IMR-90 (cell line): ENCODE measurements around the gene CLK4. TPM values are rescaled to one million over a fixed set of nuclear protein-coding genes. Genes with fewer than 3 reads are reported as not detected.

Experiments used
- ATAC-seq: fragments of 200-7000 bp; cut with Tn5 transposase; 2 replicates; pipeline ENCODE4 v1.9.1; 2020; ENCODE audit warnings: low read depth, mild to moderate bottlenecking, moderate library complexity
- BruUV-seq: library from RNA; stranded (reverse); fragments of 400-500 nt; replicated peaks from 2 replicates; lab custom pipeline; 2021; lab: Mats Ljungman, UMichigan
- CTCF ChIA-PET: fragments of 300-600 bp; formaldehyde crosslinking; extraction: SDS; loops from one replicate; lab custom pipeline; 2021; ENCODE audit warnings: antibody characterized with exemption; lab: Yijun Ruan, JAX
- POLR2A ChIA-PET: fragments of 300-600 bp; sonication (Branson Sonifier 250); formaldehyde crosslinking; loops from one replicate; lab custom pipeline; 2022; ENCODE audit warnings: antibody characterized with exemption; ENCODE audit not compliant: unreplicated experiment; lab: Charles Lee
- DNase-seq: peaks from one replicate; pipeline ENCODE4 v3.0.0; 2013
- H2AFZ ChIP-seq: replicated peaks from 2 replicates; pipeline ENCODE3; 2013; ENCODE audit warnings: low read length, mild to moderate bottlenecking; ENCODE audit not compliant: poor library complexity
- H2AK5ac ChIP-seq: 2 replicates; pipeline ENCODE4 v1.6.1; 2013; ENCODE audit warnings: low read depth, low read length, inconsistent platforms
- H2AK9ac ChIP-seq: replicated peaks from 2 replicates; pipeline ENCODE3; 2013; ENCODE audit warnings: mild to moderate bottlenecking, low read depth, low read length, moderate library complexity; ENCODE audit not compliant: poor library complexity
- H2BK120ac ChIP-seq: 2 replicates; pipeline ENCODE4 v1.6.1; 2013; ENCODE audit warnings: low read depth, low read length, inconsistent platforms
- H2BK15ac ChIP-seq: 3 replicates; pipeline ENCODE4 v1.6.1; 2013; ENCODE audit warnings: low read depth, low read length, inconsistent platforms
- H2BK20ac ChIP-seq: 2 replicates; pipeline ENCODE4 v1.6.1; 2013; ENCODE audit warnings: low read depth, mild to moderate bottlenecking, inconsistent platforms, low read length, moderate library complexity
- H2BK5ac ChIP-seq: 2 replicates; pipeline ENCODE4 v1.6.1; 2013; ENCODE audit warnings: mild to moderate bottlenecking, low read depth, low read length, inconsistent platforms; ENCODE audit not compliant: poor library complexity, severe bottlenecking
- H3K14ac ChIP-seq: replicated peaks from 2 replicates; pipeline ENCODE4 v1.6.1; 2013; ENCODE audit warnings: low read depth, low read length, inconsistent platforms
- H3K18ac ChIP-seq: 2 replicates; pipeline ENCODE4 v1.6.1; 2013; ENCODE audit warnings: low read depth, low read length, control low read depth
- H3K23ac ChIP-seq: 2 replicates; pipeline ENCODE4 v1.6.1; 2013; ENCODE audit warnings: low read depth, low read length, inconsistent platforms
- H3K27ac ChIP-seq: 2 replicates; pipeline ENCODE4 v1.5.1; 2013; ENCODE audit warnings: mild to moderate bottlenecking, control low read depth, low read length; ENCODE audit not compliant: insufficient read depth
- H3K27me3 ChIP-seq: 2 replicates; pipeline ENCODE4 v1.6.1; 2013; ENCODE audit warnings: low read length; ENCODE audit not compliant: control insufficient read depth, insufficient read depth
- H3K36me3 ChIP-seq: 2 replicates; pipeline ENCODE4 v1.6.1; 2013; ENCODE audit warnings: low read length, mixed read lengths; ENCODE audit not compliant: control insufficient read depth, insufficient read depth
- H3K4ac ChIP-seq: 2 replicates; pipeline ENCODE4 v1.6.1; 2013; ENCODE audit warnings: low read depth, low read length, inconsistent platforms
- H3K4me1 ChIP-seq: 2 replicates; pipeline ENCODE4 v1.6.1; 2013; ENCODE audit warnings: low read length, mixed read lengths; ENCODE audit not compliant: control insufficient read depth, insufficient read depth
- H3K4me2 ChIP-seq: 2 replicates; pipeline ENCODE4 v1.6.1; 2013; ENCODE audit warnings: low read depth, mild to moderate bottlenecking, control low read depth, low read length, moderate library complexity
- H3K4me3 ChIP-seq: 2 replicates; pipeline ENCODE4 v1.5.1; 2013; ENCODE audit warnings: low read depth, mild to moderate bottlenecking, control low read depth, low read length, moderate library complexity; ENCODE audit not compliant: insufficient read depth
- H3K56ac ChIP-seq: 2 replicates; pipeline ENCODE4 v1.6.1; 2013; ENCODE audit warnings: low read length, inconsistent platforms; ENCODE audit not compliant: insufficient read depth; ENCODE audit errors: extremely low read depth
- H3K79me1 ChIP-seq, 2 experiments: 2 replicates each; pipeline ENCODE4 v1.6.1; 2013; ENCODE audit warnings: low read length in 2 of 2, inconsistent platforms in 1 of 2, low read depth in 1 of 2
- H3K9ac ChIP-seq: 2 replicates; pipeline ENCODE4 v1.6.1; 2013; ENCODE audit warnings: low read depth, low read length, control low read depth
- H3K9me1 ChIP-seq: 2 replicates; pipeline ENCODE4 v1.6.1; 2013; ENCODE audit warnings: low read length, inconsistent platforms; ENCODE audit not compliant: insufficient read depth
- H3K9me3 ChIP-seq: 2 replicates; pipeline ENCODE4 v1.6.1; 2013; ENCODE audit warnings: low read length; ENCODE audit not compliant: control insufficient read depth, insufficient read depth
- H4K20me1 ChIP-seq: 2 replicates; pipeline ENCODE4 v1.6.1; 2013; ENCODE audit warnings: low read length, inconsistent platforms; ENCODE audit not compliant: insufficient read depth
- H4K5ac ChIP-seq: 2 replicates; pipeline ENCODE4 v1.6.1; 2013; ENCODE audit warnings: mild to moderate bottlenecking, low read depth, low read length, control low read depth
- H4K8ac ChIP-seq, 2 experiments: 2 replicates each; pipeline ENCODE4 v1.6.1; 2013; ENCODE audit warnings: low read depth in 2 of 2, low read length in 2 of 2, control low read depth in 1 of 2, inconsistent platforms in 1 of 2
- H4K91ac ChIP-seq: 2 replicates; pipeline ENCODE4 v1.6.1; 2013; ENCODE audit warnings: low read depth, low read length, inconsistent platforms; ENCODE audit not compliant: insufficient read depth
- BHLHE40 ChIP-seq: fragments of 150-350 bp; IDR thresholded peaks from 2 replicates; pipeline ENCODE4 v1.6.1; 2016; ENCODE audit warnings: mild to moderate bottlenecking, low read depth, low read length
- CEBPB ChIP-seq: IDR thresholded peaks from 2 replicates; pipeline ENCODE4 v1.6.1; 2012; ENCODE audit warnings: low read depth, low read length, improper control_type of control experiment
- CHD1 ChIP-seq: IDR thresholded peaks from 2 replicates; pipeline ENCODE4 v1.6.1; 2012; ENCODE audit warnings: low read depth, low read length, improper control_type of control experiment
- ELK1 ChIP-seq: fragments of 150-350 bp; IDR thresholded peaks from 2 replicates; pipeline ENCODE4 v1.6.1; 2016; ENCODE audit warnings: low read depth, mild to moderate bottlenecking, low read length, moderate library complexity, borderline replicate concordance
- MAFK ChIP-seq: IDR thresholded peaks from 2 replicates; pipeline ENCODE4 v1.6.1; 2012; ENCODE audit warnings: low read depth, low read length, improper control_type of control experiment
- MAZ ChIP-seq: IDR thresholded peaks from 2 replicates; pipeline ENCODE4 v1.6.1; 2012; ENCODE audit warnings: low read depth, mild to moderate bottlenecking, low read length, improper control_type of control experiment, moderate library complexity, borderline replicate concordance
- MXI1 ChIP-seq: IDR thresholded peaks from 2 replicates; pipeline ENCODE4 v1.6.1; 2012; ENCODE audit warnings: low read depth, mild to moderate bottlenecking, low read length, moderate library complexity, borderline replicate concordance
- NFE2L2 ChIP-seq: fragments of 150-350 bp; IDR thresholded peaks from 2 replicates; pipeline ENCODE4 v1.6.1; 2016; ENCODE audit warnings: low read depth, mild to moderate bottlenecking, low read length
- POLR2A ChIP-seq: IDR thresholded peaks from 2 replicates; pipeline ENCODE4 v1.6.1; 2012; ENCODE audit warnings: mild to moderate bottlenecking, low read depth, low read length
- RCOR1 ChIP-seq: IDR thresholded peaks from 2 replicates; pipeline ENCODE4 v1.6.1; 2012; ENCODE audit warnings: mild to moderate bottlenecking, low read length, improper control_type of control experiment; ENCODE audit not compliant: insufficient replicate concordance
- RFX5 ChIP-seq: IDR thresholded peaks from 2 replicates; pipeline ENCODE4 v1.8.0; 2012; ENCODE audit warnings: low read depth, mild to moderate bottlenecking, low read length, moderate library complexity
- SMC3 ChIP-seq: fragments of 150-350 bp; IDR thresholded peaks from 2 replicates; pipeline ENCODE4 v1.6.1; 2016; ENCODE audit warnings: low read depth, mild to moderate bottlenecking, antibody characterized with exemption, low read length, moderate library complexity
- WGBS, 2 experiments: methylation state at CpG; one replicate each; pipeline versions ENCODE4 v1.1.5 to v1.1.7; 2013; ENCODE audit warnings: missing lambda C conversion rate in 2 of 2; ENCODE audit not compliant: insufficient read length in 1 of 2; ENCODE audit errors: extremely low coverage in 2 of 2; 5-methylcytosine and 5-hydroxymethylcytosine counted together
- dilution Hi-C: fragments of 300-500 bp; cut with HindIII; formaldehyde crosslinking; loops from one replicate; pipeline ENCODE4 v1.14.3; 2018; ENCODE audit warnings: low sequenced_read_pairs; ENCODE audit not compliant: unreplicated experiment
- in situ Hi-C: fragments of 300-500 bp; cut with MboI; formaldehyde crosslinking; loops from 3 replicates; pipeline ENCODE4 v1.14.3; 2019; ENCODE audit warnings: low sequenced_read_pairs, inconsistent platforms, mixed read lengths
- intact Hi-C: fragments of 100-400 bp; cut with micrococcal nuclease; formaldehyde crosslinking; loops from 2 replicates; pipeline ENCODE4 v1.10.0; 2022
- polyA plus RNA-seq, 3 experiments: library from polyadenylated mRNA; depleted of rRNA; stranded (reverse); fragments of >200 nt; gene quantifications; 2 replicates each; pipeline ENCODE4 v1.2.3, GENCODE V29; 2012; ENCODE audit warnings: low replicate concordance in 1 of 3
- total RNA-seq: library from RNA; depleted of rRNA; stranded (reverse); fragments of >200 nt; gene quantifications from 2 replicates; pipeline ENCODE4 v1.2.3, GENCODE V29; 2012
- TF ChIP-seq, protein P1 (sequence below): fragments of 150-350 bp; IDR thresholded peaks from 2 replicates; pipeline ENCODE4 v1.6.1; 2017; ENCODE audit warnings: mild to moderate bottlenecking, antibody characterized with exemption, low read length, low read depth
- TF ChIP-seq, protein P2 (sequence below): conservative IDR thresholded peaks from 2 replicates; pipeline ENCODE4 v1.5.1; 2012; ENCODE audit warnings: mild to moderate bottlenecking, low read depth, low read length, improper control_type of control experiment

CLK4 gene
- total and polyA plus RNA-seq, 2 of the 4 experiments (the other 2 are of a cell fraction) = 8.2 to 11.9 TPM

GRCh38 chr5:178586396-178586795 lies 40.5 kb downstream of the CLK4 start:
- no peak overlapping the region for H2AFZ ChIP-seq
- H3K9me1 ChIP-seq = no peaks in the 10 kb centered on the region
- no peak overlapping the region for H3K23ac ChIP-seq
- no peak overlapping the region for H2BK5ac ChIP-seq
- intact Hi-C loops = no loop called here
- H4K5ac ChIP-seq = no peak overlapping the region
- dilution Hi-C loops = no loop called here
- no peak overlapping the region for H2BK15ac ChIP-seq
- no peak overlapping the region for H2BK20ac ChIP-seq
- in situ Hi-C loops = no loop called here
- H3K4ac ChIP-seq = no peak overlapping the region
- DNase-seq (no peak), ATAC-seq (no peak)
- peaks cover 3% of the 10 kb centered on the region for H3K9me3 ChIP-seq
- H3K14ac ChIP-seq = no peak overlapping the region
- H3K27me3 ChIP-seq = peaks cover 28% of the 10 kb centered on the region
- H4K20me1 ChIP-seq = no peaks in the 10 kb centered on the region
- H3K18ac ChIP-seq = no peak overlapping the region
- H3K9ac ChIP-seq = no peak overlapping the region
- POLR2A ChIA-PET = no interaction called here
- WGBS, 2 experiments = no CpG with 5 or more reads among the region's 2 CpGs
- no peak overlapping the region for H2AK9ac ChIP-seq
- no peaks in the 10 kb centered on the region for H3K79me1 ChIP-seq
- no TSS peak for BruUV-seq
- no peak overlapping the region for H3K56ac ChIP-seq
- TF ChIP-seq, protein P1, sequence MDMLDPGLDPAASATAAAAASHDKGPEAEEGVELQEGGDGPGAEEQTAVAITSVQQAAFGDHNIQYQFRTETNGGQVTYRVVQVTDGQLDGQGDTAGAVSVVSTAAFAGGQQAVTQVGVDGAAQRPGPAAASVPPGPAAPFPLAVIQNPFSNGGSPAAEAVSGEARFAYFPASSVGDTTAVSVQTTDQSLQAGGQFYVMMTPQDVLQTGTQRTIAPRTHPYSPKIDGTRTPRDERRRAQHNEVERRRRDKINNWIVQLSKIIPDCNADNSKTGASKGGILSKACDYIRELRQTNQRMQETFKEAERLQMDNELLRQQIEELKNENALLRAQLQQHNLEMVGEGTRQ = no peak
- no peak for TF ChIP-seq CHD1
- TF ChIP-seq POLR2A = no peak
- no peak for TF ChIP-seq BHLHE40
- TF ChIP-seq RCOR1 = no peak
- no peak for TF ChIP-seq CEBPB
- TF ChIP-seq, protein P2, sequence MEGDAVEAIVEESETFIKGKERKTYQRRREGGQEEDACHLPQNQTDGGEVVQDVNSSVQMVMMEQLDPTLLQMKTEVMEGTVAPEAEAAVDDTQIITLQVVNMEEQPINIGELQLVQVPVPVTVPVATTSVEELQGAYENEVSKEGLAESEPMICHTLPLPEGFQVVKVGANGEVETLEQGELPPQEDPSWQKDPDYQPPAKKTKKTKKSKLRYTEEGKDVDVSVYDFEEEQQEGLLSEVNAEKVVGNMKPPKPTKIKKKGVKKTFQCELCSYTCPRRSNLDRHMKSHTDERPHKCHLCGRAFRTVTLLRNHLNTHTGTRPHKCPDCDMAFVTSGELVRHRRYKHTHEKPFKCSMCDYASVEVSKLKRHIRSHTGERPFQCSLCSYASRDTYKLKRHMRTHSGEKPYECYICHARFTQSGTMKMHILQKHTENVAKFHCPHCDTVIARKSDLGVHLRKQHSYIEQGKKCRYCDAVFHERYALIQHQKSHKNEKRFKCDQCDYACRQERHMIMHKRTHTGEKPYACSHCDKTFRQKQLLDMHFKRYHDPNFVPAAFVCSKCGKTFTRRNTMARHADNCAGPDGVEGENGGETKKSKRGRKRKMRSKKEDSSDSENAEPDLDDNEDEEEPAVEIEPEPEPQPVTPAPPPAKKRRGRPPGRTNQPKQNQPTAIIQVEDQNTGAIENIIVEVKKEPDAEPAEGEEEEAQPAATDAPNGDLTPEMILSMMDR = no peak
- TF ChIP-seq ELK1 = no peak
- no peak for TF ChIP-seq NFE2L2
- TF ChIP-seq MAFK = no peak
- no peak for TF ChIP-seq MXI1
- TF ChIP-seq MAZ = no peak
- no peak for TF ChIP-seq SMC3
- TF ChIP-seq RFX5 = no peak
- no peaks in the 10 kb centered on the region for H3K36me3 ChIP-seq
- H4K91ac ChIP-seq = no peak overlapping the region
- no peak overlapping the region for H4K8ac ChIP-seq
- H3K4me2 ChIP-seq = no peak overlapping the region
- no peak overlapping the region for H2BK120ac ChIP-seq
- CTCF ChIA-PET = no interaction called here
- no peak overlapping the region for H2AK5ac ChIP-seq
- no peak overlapping the region for H3K4me3 ChIP-seq
- no peak overlapping the region for H3K27ac ChIP-seq
- H3K4me1 ChIP-seq = no peaks in the 10 kb centered on the region
